Thoracic aorta (tissue), 2 donors: ENCODE data around the gene PNPLA6. TPM values are rescaled to one million over a fixed set of nuclear protein-coding genes. Genes with fewer than 3 reads are reported as not detected.

Experiments used
- ATAC-seq: fragments of 150-250 bp; one replicate; pipeline ENCODE4 v1.8.0; 2017; ENCODE audit warnings: low read depth; ENCODE audit not compliant: insufficient number of reproducible peaks, low FRiP score
- DNase-seq: peaks from one replicate; pipeline ENCODE4 v3.0.0-alpha.2; 2020; ENCODE audit warnings: low spot score
- H3K27ac ChIP-seq, 2 donors: fragments of 200-600 bp; sonication (generic); 1 replicate in 1 of 2; 2 replicates in 1 of 2; pipeline ENCODE4 v1.5.1; 2016; ENCODE audit warnings: mild to moderate bottlenecking in 2 of 2, moderate library complexity in 2 of 2
- H3K27me3 ChIP-seq: fragments of 200-600 bp; sonication (generic); replicated peaks from 2 replicates; pipeline ENCODE4 v1.6.0; 2016; ENCODE audit warnings: mild to moderate bottlenecking; ENCODE audit not compliant: insufficient read depth
- H3K36me3 ChIP-seq: fragments of 200-600 bp; sonication (generic); one replicate; pipeline ENCODE4 v1.5.1; 2016
- H3K4me1 ChIP-seq, 2 donors: fragments of 200-600 bp; sonication (generic); 1 replicate in 1 of 2; 2 replicates in 1 of 2; pipeline versions ENCODE4 v1.5.1 to v1.6.0; 2016; ENCODE audit warnings: low read depth in 2 of 2, mild to moderate bottlenecking in 1 of 2; ENCODE audit not compliant: control insufficient read depth in 1 of 2
- H3K4me3 ChIP-seq: fragments of 200-600 bp; sonication (generic); 2 replicates; pipeline ENCODE4 v1.5.1; 2016; ENCODE audit warnings: mild to moderate bottlenecking
- H3K9me3 ChIP-seq: fragments of 200-600 bp; sonication (generic); 2 replicates; pipeline ENCODE4 v1.5.1; 2016
- CTCF ChIP-seq: fragments of 200-600 bp; sonication (generic); IDR thresholded peaks from one replicate; pipeline ENCODE4 v1.5.1; 2019; ENCODE audit warnings: antibody characterized with exemption
- total RNA-seq, 2 donors: library from RNA; depleted of rRNA; stranded (reverse); fragments of >200 nt; gene quantifications; one replicate each; pipeline versions ENCODE4 v1.1.0 to v1.2.3, GENCODE V29; 2016

PNPLA6 gene
- total RNA-seq, 2 donors from 2014 or later, result 128 to 143 TPM

- Histone ChIP-seq H3K4me3 (peak overlapping the region; percentile 67), H3K27me3 (no peaks in the 10 kb centered on the region)
Measured at GRCh38 chr19:7500811-7501450, 34.6 kb upstream of the PNPLA6 start.

GRCh38 chr19:7502552-7502951 is 33.0 kb upstream of the PNPLA6 start:
- Histone ChIP-seq H3K27ac (no peak overlapping the region), H3K4me3 (no peak overlapping the region), H3K4me1 (peaks cover 5 to 7% of the 10 kb centered on the region in 2 donors), H3K9me3 (no peaks in the 10 kb centered on the region), H3K27me3 (no peaks in the 10 kb centered on the region), H3K36me3 (no peaks in the 10 kb centered on the region)
- DNase-seq, result no peak
- no peak for ATAC-seq
- no peak for TF ChIP-seq CTCF

More at GRCh38 chr19:7500811-7501450, 34.6 kb upstream of the PNPLA6 start:
- Histone ChIP-seq H3K36me3 (no peaks in the 10 kb centered on the region), H3K27ac (no peak overlapping the region), H3K9me3 (no peaks in the 10 kb centered on the region), H3K4me1 (peaks cover 5 to 7% of the 10 kb centered on the region in 2 donors)
- peak; percentile 25 for TF ChIP-seq CTCF
- no peak for ATAC-seq
- no peak for DNase-seq

GRCh38 chr19:7504684-7505083 is 30.8 kb upstream of the PNPLA6 start:
- Histone ChIP-seq H3K4me3 (no peak overlapping the region), H3K9me3 (no peaks in the 10 kb centered on the region), H3K27me3 (no peaks in the 10 kb centered on the region), H3K4me1 (peaks cover 7 to 10% of the 10 kb centered on the region in 2 donors), H3K27ac (no peak overlapping the region), H3K36me3 (no peaks in the 10 kb centered on the region)
- TF ChIP-seq CTCF, result no peak
- ATAC-seq (no peak), DNase-seq (no peak)

GRCh38 chr19:7505288-7505681 is 30.2 kb upstream of the PNPLA6 start:
- DNase-seq (no peak), ATAC-seq (no peak)
- no peaks in the 10 kb centered on the region for H3K9me3 ChIP-seq
- H3K27ac ChIP-seq, result no peak overlapping the region
- H3K27me3 ChIP-seq, result no peaks in the 10 kb centered on the region
- peaks cover 7 to 10% of the 10 kb centered on the region in 2 donors for H3K4me1 ChIP-seq
- no peak overlapping the region for H3K4me3 ChIP-seq
- no peak for TF ChIP-seq CTCF
- H3K36me3 ChIP-seq, result no peaks in the 10 kb centered on the region

GRCh38 chr19:7505682-7506384 is 29.7 kb upstream of the PNPLA6 start:
- H3K27ac ChIP-seq, result no peak overlapping the region
- peaks cover 4 to 6% of the 10 kb centered on the region in 2 donors for H3K4me1 ChIP-seq
- no peak for DNase-seq
- H3K9me3 ChIP-seq, result no peaks in the 10 kb centered on the region
- peak overlapping the region; percentile 33 for H3K4me3 ChIP-seq
- TF ChIP-seq CTCF, result no peak
- no peaks in the 10 kb centered on the region for H3K27me3 ChIP-seq
- no peak for ATAC-seq
- no peaks in the 10 kb centered on the region for H3K36me3 ChIP-seq
